ENCODE data around the gene SAP30L. TPM values are rescaled to one million over a fixed set of nuclear protein-coding genes. Genes with fewer than 3 reads are reported as not detected.

The SAP30L gene, protein sequence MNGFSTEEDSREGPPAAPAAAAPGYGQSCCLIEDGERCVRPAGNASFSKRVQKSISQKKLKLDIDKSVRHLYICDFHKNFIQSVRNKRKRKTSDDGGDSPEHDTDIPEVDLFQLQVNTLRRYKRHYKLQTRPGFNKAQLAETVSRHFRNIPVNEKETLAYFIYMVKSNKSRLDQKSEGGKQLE
- total RNA-seq = 10 to 100 TPM; 20.3 to 53.9 (median 31.2) TPM

DNA sequence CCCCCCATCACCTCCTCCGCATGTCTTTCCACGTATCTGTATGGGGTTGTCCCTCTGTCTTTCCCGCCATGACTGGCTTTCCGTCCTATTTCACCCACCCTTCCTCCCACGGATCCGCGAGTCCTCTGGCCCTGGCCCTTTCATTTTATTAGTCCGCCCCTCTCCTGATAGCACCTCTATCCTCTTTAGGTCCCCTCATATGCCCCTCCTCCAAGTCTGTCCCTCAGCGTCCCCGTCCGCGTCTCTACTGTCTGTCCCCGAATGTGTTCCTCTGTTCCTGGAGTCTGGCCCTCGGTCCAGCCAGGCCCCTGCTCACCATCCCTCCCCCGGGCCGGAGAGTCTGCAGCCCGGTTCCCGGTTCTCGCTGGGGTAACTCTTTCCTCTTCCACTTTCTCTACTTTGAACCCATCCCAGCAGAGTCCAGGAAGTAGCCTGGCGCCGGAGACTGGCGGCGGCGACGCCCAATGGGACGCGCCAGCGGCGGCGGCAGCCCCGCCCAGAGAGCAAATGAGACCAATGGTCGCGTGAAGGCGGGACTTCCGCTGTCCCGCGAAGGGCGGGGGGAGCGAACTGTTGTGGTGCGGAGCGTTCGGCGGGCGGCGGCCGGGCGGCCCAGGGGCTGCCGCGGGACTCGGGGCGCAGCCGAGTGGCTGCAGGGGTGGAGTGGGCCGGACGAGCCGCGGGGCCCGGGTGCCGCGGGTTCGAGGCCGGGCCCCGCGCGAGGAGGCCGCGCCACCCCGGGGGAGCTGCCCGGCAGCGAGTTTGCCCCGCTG is at the start of gene SAP30L:
Gene SAP30L, plus strand, starts transcription at position 576 of the 773 bp plus-strand sequence. CDS start 608 bp downstream, outside the sequence.
- DNase-seq (ENCODE audit: low spot score) (peak; percentile 88), ATAC-seq (ENCODE audit: low FRiP score) (peak; percentile 96)
- TF ChIP-seq, protein P1, sequence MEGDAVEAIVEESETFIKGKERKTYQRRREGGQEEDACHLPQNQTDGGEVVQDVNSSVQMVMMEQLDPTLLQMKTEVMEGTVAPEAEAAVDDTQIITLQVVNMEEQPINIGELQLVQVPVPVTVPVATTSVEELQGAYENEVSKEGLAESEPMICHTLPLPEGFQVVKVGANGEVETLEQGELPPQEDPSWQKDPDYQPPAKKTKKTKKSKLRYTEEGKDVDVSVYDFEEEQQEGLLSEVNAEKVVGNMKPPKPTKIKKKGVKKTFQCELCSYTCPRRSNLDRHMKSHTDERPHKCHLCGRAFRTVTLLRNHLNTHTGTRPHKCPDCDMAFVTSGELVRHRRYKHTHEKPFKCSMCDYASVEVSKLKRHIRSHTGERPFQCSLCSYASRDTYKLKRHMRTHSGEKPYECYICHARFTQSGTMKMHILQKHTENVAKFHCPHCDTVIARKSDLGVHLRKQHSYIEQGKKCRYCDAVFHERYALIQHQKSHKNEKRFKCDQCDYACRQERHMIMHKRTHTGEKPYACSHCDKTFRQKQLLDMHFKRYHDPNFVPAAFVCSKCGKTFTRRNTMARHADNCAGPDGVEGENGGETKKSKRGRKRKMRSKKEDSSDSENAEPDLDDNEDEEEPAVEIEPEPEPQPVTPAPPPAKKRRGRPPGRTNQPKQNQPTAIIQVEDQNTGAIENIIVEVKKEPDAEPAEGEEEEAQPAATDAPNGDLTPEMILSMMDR (IDR thresholded peaks at IDR 0.05) = no peak

DNA sequence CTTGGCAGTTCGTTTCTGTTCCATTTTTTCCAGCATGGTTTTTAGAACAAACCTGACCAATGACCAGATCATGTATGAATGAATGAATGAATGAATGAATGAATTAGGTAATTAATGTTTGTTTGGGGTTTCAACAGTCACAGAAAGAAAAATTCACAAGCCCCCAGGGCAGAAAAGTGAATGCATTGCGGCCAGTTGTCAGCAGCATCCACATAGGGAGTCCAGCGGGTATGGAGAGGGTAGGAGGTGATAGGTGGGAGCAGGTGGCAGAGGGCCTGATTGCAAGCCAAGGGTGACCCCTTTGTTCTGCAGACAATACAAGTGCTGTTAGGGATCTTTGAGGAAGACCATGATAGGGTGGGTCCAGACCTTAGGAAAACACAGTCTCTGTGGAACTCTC is 49.7 kb upstream of the SAP30L start:
- ATAC-seq (ENCODE audit: low FRiP score) (no peak), DNase-seq (ENCODE audit: low spot score) (no peak)
- TF ChIP-seq, protein P1 (IDR thresholded peaks at IDR 0.05) = no peak

DNA sequence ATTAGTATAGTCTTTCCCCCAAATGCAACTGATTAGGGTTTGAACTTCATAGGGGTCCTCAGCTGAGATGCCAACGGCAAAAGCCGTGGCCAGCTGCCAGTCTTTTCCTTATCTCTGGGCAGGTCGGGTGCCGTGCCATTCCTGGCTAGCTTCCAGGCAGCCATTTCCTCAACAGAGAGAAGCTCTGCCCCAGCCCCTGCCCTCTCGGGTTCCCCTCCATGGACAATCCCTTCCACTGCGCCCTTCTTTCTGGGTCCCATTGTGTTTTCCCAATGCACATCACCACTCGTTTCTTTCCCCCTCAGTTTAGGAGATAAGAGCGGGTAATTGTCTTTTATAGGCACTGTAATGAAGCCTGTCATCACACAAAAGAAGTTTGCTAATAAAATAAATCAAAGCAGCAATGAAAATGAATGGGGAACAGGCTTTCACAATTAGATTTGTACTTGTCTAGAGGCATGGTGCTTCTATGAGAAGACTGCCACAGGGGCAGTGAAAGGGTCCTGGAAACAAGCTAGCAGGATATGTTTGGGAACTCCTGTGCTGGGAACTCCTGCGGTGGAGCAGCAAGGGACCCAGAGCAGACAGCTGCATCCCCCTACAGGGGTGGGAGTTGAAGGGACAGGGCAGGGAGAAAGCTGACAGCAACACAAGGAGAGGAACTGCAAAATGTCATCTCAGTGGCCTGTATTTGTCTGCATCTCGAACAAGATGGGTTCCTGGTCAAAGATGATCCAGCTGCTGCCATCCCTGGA is 48.0 kb upstream of the SAP30L start:
- TF ChIP-seq, protein P1 (IDR thresholded peaks at IDR 0.05) = no peak
- ATAC-seq (ENCODE audit: low FRiP score) = no peak

DNA sequence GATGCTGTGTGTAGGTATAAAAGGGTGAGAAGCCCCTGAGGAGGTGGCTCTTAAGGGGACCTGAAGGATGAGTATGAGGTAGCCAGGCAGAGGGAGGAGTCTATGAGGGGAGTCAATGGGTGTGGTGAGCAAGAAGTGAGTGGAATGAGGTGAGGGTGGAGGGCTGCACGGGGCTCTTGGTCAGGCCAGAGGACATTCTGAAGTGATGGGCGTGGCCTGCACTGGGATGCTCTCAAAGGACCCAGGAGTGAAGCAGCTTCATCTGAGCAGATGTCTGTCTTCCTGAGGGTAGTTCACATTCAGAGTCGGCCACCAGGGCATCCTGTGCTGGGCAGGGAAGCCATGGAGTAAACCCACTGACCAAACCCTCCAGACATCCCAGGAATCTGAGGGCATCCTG is 45.1 kb upstream of the SAP30L start:
- DNase-seq (ENCODE audit: low spot score) (no peak), ATAC-seq (ENCODE audit: low FRiP score) (no peak)
- TF ChIP-seq, protein P1 (IDR thresholded peaks at IDR 0.05) = no peak

More for the DNA sequence above, 48.0 kb upstream of the SAP30L start:
- no peak for DNase-seq (ENCODE audit: low spot score)

DNA sequence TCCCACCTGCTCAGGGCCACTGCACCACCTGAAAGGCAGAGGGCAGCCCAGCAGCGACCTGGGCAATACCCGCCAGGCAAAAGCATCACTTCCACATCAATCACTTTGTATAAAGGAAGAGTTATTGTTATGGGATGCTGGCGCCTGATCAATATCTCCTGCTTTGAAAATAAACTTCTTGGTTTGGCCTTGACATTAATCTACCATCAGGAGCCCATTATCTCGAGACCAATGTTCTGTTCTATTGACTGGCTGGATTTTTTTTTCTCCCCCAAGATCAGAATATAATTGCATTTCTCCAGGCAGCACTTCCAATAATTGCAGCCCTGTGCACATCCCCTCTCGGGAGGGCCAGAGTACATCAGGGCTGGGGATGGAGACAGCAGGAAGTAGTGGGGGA is 44.4 kb upstream of the SAP30L start:
- ATAC-seq (ENCODE audit: low FRiP score) (no peak), DNase-seq (ENCODE audit: low spot score) (no peak)
- TF ChIP-seq, protein P1 (IDR thresholded peaks at IDR 0.05) = no peak

DNA sequence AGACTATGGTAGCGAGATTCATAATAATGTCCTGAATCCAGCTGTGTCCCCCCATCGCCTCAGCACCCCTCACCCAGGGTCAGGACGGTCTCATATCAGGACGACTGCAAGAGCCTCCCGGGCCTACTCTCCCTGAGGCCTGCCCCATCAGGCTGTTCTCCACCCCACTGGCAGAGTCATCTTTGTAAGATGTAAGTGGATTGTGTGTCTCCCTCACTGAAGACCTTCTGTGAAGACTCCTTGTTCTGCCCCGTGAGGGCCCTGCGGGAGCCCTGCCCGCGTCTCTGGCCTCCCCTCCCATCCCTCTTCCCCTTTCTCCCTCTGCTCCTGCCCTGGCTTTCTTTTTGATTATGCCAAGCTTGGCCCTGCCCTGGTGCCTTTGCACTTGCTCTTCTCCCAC is 43.9 kb upstream of the SAP30L start:
- DNase-seq (ENCODE audit: low spot score) (no peak), ATAC-seq (ENCODE audit: low FRiP score) (no peak)
- TF ChIP-seq, protein P1 (IDR thresholded peaks at IDR 0.05) = no peak
